H9 (cell line): Measurements from ENCODE around the gene TGM3. TPM values are rescaled to one million over a fixed set of nuclear protein-coding genes. Genes with fewer than 3 reads are reported as not detected.

ENCODE experiments used
- DNase-seq: peaks from one replicate; pipeline ENCODE4 v3.0.0-alpha.2; 2017
- H2AFZ ChIP-seq: one replicate; pipeline ENCODE4 v1.6.1; 2013; ENCODE audit warnings: mild to moderate bottlenecking, low read length, control low read depth, moderate library complexity
- H2AK5ac ChIP-seq: 2 replicates; pipeline ENCODE4 v1.6.1; 2013; ENCODE audit warnings: low read length, control low read depth, mixed read lengths; ENCODE audit not compliant: insufficient read length
- H2BK120ac ChIP-seq: one replicate; pipeline ENCODE4 v1.6.1; 2013; ENCODE audit warnings: low read depth, mild to moderate bottlenecking, low read length, control low read depth, inconsistent platforms; ENCODE audit not compliant: poor library complexity, severe bottlenecking
- H2BK12ac ChIP-seq: 2 replicates; pipeline ENCODE4 v1.6.1; 2013; ENCODE audit warnings: low read length, control low read depth, mixed read lengths, low read depth; ENCODE audit not compliant: insufficient read length
- H2BK15ac ChIP-seq: 2 replicates; pipeline ENCODE4 v1.6.1; 2013; ENCODE audit warnings: low read depth, low read length, control low read depth
- H2BK20ac ChIP-seq: one replicate; pipeline ENCODE4 v1.6.1; 2013; ENCODE audit warnings: low read depth, mild to moderate bottlenecking, low read length, control low read depth, inconsistent platforms; ENCODE audit not compliant: poor library complexity, severe bottlenecking
- H2BK5ac ChIP-seq: 2 replicates; pipeline ENCODE4 v1.6.1; 2013; ENCODE audit warnings: low read length, control low read depth, mixed read lengths; ENCODE audit not compliant: insufficient read length
- H3K14ac ChIP-seq: 2 replicates; pipeline ENCODE4 v1.6.1; 2013; ENCODE audit warnings: low read length, control low read depth; ENCODE audit not compliant: insufficient read depth
- H3K18ac ChIP-seq: 2 replicates; pipeline ENCODE4 v1.6.1; 2013; ENCODE audit warnings: low read depth, mild to moderate bottlenecking, mixed read lengths, low read length, control low read depth; ENCODE audit not compliant: insufficient read length
- H3K23ac ChIP-seq: 2 replicates; pipeline ENCODE4 v1.6.1; 2013; ENCODE audit warnings: low read length, control low read depth, mixed read lengths, low read depth; ENCODE audit not compliant: insufficient read length
- H3K23me2 ChIP-seq: 2 replicates; pipeline ENCODE4 v1.6.1; 2013; ENCODE audit warnings: low read depth, mild to moderate bottlenecking, mixed read lengths, low read length, control low read depth; ENCODE audit not compliant: insufficient read length, poor library complexity, severe bottlenecking
- H3K27ac ChIP-seq: 2 replicates; pipeline ENCODE4 v1.5.1; 2013; ENCODE audit warnings: low read length, control low read depth, mixed read lengths, low read depth; ENCODE audit not compliant: insufficient read length
- H3K27me3 ChIP-seq: 2 replicates; pipeline ENCODE4 v1.6.1; 2013; ENCODE audit warnings: low read length, control low read depth, inconsistent platforms; ENCODE audit not compliant: insufficient read depth
- H3K4ac ChIP-seq: 2 replicates; pipeline ENCODE4 v1.6.1; 2013; ENCODE audit warnings: low read depth, mild to moderate bottlenecking, control low read depth, inconsistent platforms, low read length, moderate library complexity
- H3K4me1 ChIP-seq: 2 replicates; pipeline ENCODE4 v1.6.1; 2013; ENCODE audit warnings: low read length, control low read depth, inconsistent platforms; ENCODE audit not compliant: insufficient read depth
- H3K4me2 ChIP-seq: 2 replicates; pipeline ENCODE4 v1.6.1; 2013; ENCODE audit warnings: low read length, control low read depth, mixed read lengths; ENCODE audit not compliant: insufficient read length, insufficient read depth
- H3K56ac ChIP-seq: 2 replicates; pipeline ENCODE4 v1.6.1; 2013; ENCODE audit warnings: low read depth, mild to moderate bottlenecking, mixed read lengths, low read length, control low read depth; ENCODE audit not compliant: insufficient read length
- H3K79me1 ChIP-seq: 2 replicates; pipeline ENCODE4 v1.6.1; 2013; ENCODE audit warnings: low read depth, mild to moderate bottlenecking, moderate library complexity, low read length, control low read depth, inconsistent platforms; ENCODE audit not compliant: insufficient read depth, poor library complexity, severe bottlenecking
- H3K79me2 ChIP-seq: 2 replicates; pipeline ENCODE4 v1.6.1; 2013; ENCODE audit warnings: low read length, control low read depth, inconsistent platforms; ENCODE audit not compliant: insufficient read depth
- H3K9ac ChIP-seq: 2 replicates; pipeline ENCODE4 v1.6.1; 2013; ENCODE audit warnings: low read length, control low read depth, mixed read lengths; ENCODE audit not compliant: insufficient read length; ENCODE audit errors: extremely low read depth
- H3K9me3 ChIP-seq: one replicate; pipeline ENCODE4 v1.6.1; 2013; ENCODE audit warnings: low read depth, low read length, inconsistent platforms; ENCODE audit not compliant: control insufficient read depth
- H3T11ph ChIP-seq: one replicate; pipeline ENCODE4 v1.6.1; 2013; ENCODE audit warnings: mild to moderate bottlenecking, low read length, control low read depth, inconsistent platforms
- H4K20me1 ChIP-seq: one replicate; pipeline ENCODE4 v1.6.1; 2013; ENCODE audit not compliant: control insufficient read depth, insufficient read length, insufficient read depth
- H4K5ac ChIP-seq: 2 replicates; pipeline ENCODE4 v1.6.1; 2013; ENCODE audit warnings: low read depth, mild to moderate bottlenecking, mixed read lengths, low read length, control low read depth; ENCODE audit not compliant: insufficient read length
- H4K8ac ChIP-seq: replicated peaks from 2 replicates; pipeline ENCODE4 v1.6.1; 2013; ENCODE audit warnings: low read length, control low read depth, mixed read lengths, low read depth; ENCODE audit not compliant: insufficient read length
- H4K91ac ChIP-seq: 2 replicates; pipeline ENCODE4 v1.6.1; 2013; ENCODE audit warnings: low read depth, mild to moderate bottlenecking, moderate library complexity, mixed read lengths, low read length, control low read depth; ENCODE audit not compliant: insufficient read length
- H3K27ac Mint-ChIP-seq, 3 experiments: 2 replicates in 2 of 3; 3 replicates in 1 of 3; pipeline ENCODE4 v1.8.0; 2020 to 2021; ENCODE audit warnings: mixed read lengths in 3 of 3, mild to moderate bottlenecking in 1 of 3, moderate library complexity in 1 of 3
- H3K27me3 Mint-ChIP-seq: 2 replicates; pipeline ENCODE4 v1.8.0; 2021; ENCODE audit warnings: low read depth, mild to moderate bottlenecking, moderate library complexity, mixed read lengths
- H3K36me3 Mint-ChIP-seq, 3 experiments: 2 replicates in 2 of 3; 3 replicates in 1 of 3; pipeline ENCODE4 v1.8.0; 2020 to 2021; ENCODE audit warnings: low read depth in 3 of 3, mixed read lengths in 3 of 3; ENCODE audit not compliant: insufficient read depth in 1 of 3
- H3K4me1 Mint-ChIP-seq, 2 experiments: 2 replicates each; pipeline ENCODE4 v1.8.0; 2020; ENCODE audit warnings: mixed read lengths in 2 of 2
- H3K4me3 Mint-ChIP-seq, 2 experiments: 2 replicates in 1 of 2; 3 replicates in 1 of 2; pipeline ENCODE4 v1.8.0; 2020 to 2021; ENCODE audit warnings: mild to moderate bottlenecking in 2 of 2, mixed read lengths in 2 of 2, moderate library complexity in 1 of 2
- H3K9me3 Mint-ChIP-seq, 2 experiments: 2 replicates in 1 of 2; 3 replicates in 1 of 2; pipeline ENCODE4 v1.8.0; 2020; ENCODE audit warnings: mild to moderate bottlenecking in 2 of 2, mixed read lengths in 2 of 2, moderate library complexity in 1 of 2
- WGBS: extraction: QIAGEN DNeasy Blood & Tissue Kit; methylation state at CpG from one replicate; pipeline ENCODE4 v1.1.7; 2013; ENCODE audit warnings: missing lambda C conversion rate, low lambda C conversion rate, mixed read lengths; ENCODE audit not compliant: insufficient read length; ENCODE audit errors: extremely low coverage; 5-methylcytosine and 5-hydroxymethylcytosine counted together
- total RNA-seq: library from RNA; stranded (reverse); gene quantifications from 2 replicates; pipeline ENCODE4 v1.2.1, GENCODE V29; 2021
- TF ChIP-seq, protein P1 (sequence below): fragments of 200-600 bp; sonication (generic); conservative IDR thresholded peaks from 3 replicates; pipeline ENCODE4 v1.8.0; 2021; ENCODE audit warnings: antibody characterized with exemption, mild to moderate bottlenecking

Gene TGM3
- total RNA-seq, 1 experiment from 2014 or later: not detected

DNA sequence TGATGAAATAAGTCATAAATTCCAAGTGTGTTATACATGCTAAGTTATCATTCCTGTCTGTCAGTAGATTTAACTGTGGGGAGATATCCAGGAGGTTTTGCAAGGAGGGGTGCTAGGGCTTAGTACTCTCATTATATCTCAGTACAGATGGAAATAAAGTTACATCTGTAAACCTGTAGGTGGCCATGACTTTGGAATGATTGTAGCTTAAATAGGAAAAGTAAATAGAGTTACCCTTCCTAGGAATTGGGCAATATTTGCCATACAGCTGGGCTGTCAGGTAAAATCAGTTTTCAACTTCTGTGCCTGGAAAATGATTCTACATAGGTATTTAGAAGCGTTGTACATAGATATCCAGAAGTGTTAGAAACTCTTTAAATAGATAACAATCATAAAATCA is 19.8 kb upstream of the TGM3 start:
- no peak overlapping the region for H4K5ac ChIP-seq
- TF ChIP-seq, protein P1, sequence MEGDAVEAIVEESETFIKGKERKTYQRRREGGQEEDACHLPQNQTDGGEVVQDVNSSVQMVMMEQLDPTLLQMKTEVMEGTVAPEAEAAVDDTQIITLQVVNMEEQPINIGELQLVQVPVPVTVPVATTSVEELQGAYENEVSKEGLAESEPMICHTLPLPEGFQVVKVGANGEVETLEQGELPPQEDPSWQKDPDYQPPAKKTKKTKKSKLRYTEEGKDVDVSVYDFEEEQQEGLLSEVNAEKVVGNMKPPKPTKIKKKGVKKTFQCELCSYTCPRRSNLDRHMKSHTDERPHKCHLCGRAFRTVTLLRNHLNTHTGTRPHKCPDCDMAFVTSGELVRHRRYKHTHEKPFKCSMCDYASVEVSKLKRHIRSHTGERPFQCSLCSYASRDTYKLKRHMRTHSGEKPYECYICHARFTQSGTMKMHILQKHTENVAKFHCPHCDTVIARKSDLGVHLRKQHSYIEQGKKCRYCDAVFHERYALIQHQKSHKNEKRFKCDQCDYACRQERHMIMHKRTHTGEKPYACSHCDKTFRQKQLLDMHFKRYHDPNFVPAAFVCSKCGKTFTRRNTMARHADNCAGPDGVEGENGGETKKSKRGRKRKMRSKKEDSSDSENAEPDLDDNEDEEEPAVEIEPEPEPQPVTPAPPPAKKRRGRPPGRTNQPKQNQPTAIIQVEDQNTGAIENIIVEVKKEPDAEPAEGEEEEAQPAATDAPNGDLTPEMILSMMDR: peak; percentile 24; the same call in 1 of the 3 replicates
- H3K4me1 ChIP-seq: no peaks in the 10 kb centered on the region
- no peak overlapping the region for H3K4me2 ChIP-seq
- peaks cover 0 to 4% (median 2%) of the 10 kb centered on the region in 3 experiments; a peak in 3 of 7 replicates for H3K36me3 Mint-ChIP-seq
- H2BK12ac ChIP-seq: no peak overlapping the region
- no peaks in the 10 kb centered on the region for H3K27me3 ChIP-seq
- H2BK15ac ChIP-seq: no peak overlapping the region
- H4K91ac ChIP-seq: no peak overlapping the region
- H3K4me3 Mint-ChIP-seq: no peak overlapping the region
- peaks cover 5% of the 10 kb centered on the region; the same call in 1 of the 2 replicates for H3K27me3 Mint-ChIP-seq
- H3K79me1 ChIP-seq: no peaks in the 10 kb centered on the region
- H3K56ac ChIP-seq: no peak overlapping the region
- H3K9me3 Mint-ChIP-seq: peaks cover 9% of the 10 kb centered on the region in 2 experiments; a peak in 3 of 5 replicates
- H4K20me1 ChIP-seq: no peaks in the 10 kb centered on the region
- H3K9ac ChIP-seq: no peak overlapping the region
- no peak overlapping the region for H4K8ac ChIP-seq
- no peak overlapping the region for H3K14ac ChIP-seq
- H2BK120ac ChIP-seq: no peak overlapping the region
- no peak overlapping the region for H2BK5ac ChIP-seq
- no CpG with 5 or more reads among the region's 1 CpG for WGBS
- H3K27ac Mint-ChIP-seq: no peak overlapping the region
- peaks cover 0 to 6% of the 10 kb centered on the region in 2 experiments; a peak in 1 of 4 replicates for H3K4me1 Mint-ChIP-seq
- DNase-seq: no peak
- H3K9me3 ChIP-seq: no peaks in the 10 kb centered on the region
- no peak overlapping the region for H3K23ac ChIP-seq
- no peak overlapping the region for H3T11ph ChIP-seq
- H2BK20ac ChIP-seq: no peak overlapping the region
- no peak overlapping the region for H2AK5ac ChIP-seq
- no peak overlapping the region for H2AFZ ChIP-seq
- no peaks in the 10 kb centered on the region for H3K79me2 ChIP-seq
- no peaks in the 10 kb centered on the region for H3K23me2 ChIP-seq
- H3K4ac ChIP-seq: no peak overlapping the region
- no peak overlapping the region for H3K18ac ChIP-seq
- H3K27ac ChIP-seq: no peak overlapping the region
